NCI-H187 (cell line): ENCODE results near the gene PHLPP2.
A peak's percentile ranks its signal among the peaks of the same experiment; 100 is the strongest.

Source experiments
- DNase-seq, 2 experiments: peaks; one replicate each; lab custom pipeline; 2025; lab: John Stamatoyannopoulos, UW

Gene PHLPP2

DNA sequence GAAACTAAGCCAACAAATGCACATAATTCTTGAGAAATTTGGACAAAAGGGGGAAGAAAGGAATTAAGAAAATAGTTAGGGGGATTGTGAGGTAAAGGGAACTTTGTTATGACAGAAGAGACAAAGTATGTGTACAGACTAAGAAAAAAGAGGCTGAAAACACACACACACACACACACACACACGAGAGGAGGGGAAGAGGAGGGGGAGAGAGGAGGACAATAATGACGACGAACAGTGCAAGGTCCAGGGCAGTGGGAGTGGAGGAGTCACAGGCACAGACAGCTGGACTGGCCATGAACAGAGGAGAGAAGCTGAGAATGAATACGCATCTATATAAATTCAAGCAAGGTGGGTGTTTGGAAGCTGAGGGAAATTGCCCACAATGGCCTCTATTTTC, 54.0 kb downstream of the PHLPP2 start:
- DNase-seq = no peak

DNA sequence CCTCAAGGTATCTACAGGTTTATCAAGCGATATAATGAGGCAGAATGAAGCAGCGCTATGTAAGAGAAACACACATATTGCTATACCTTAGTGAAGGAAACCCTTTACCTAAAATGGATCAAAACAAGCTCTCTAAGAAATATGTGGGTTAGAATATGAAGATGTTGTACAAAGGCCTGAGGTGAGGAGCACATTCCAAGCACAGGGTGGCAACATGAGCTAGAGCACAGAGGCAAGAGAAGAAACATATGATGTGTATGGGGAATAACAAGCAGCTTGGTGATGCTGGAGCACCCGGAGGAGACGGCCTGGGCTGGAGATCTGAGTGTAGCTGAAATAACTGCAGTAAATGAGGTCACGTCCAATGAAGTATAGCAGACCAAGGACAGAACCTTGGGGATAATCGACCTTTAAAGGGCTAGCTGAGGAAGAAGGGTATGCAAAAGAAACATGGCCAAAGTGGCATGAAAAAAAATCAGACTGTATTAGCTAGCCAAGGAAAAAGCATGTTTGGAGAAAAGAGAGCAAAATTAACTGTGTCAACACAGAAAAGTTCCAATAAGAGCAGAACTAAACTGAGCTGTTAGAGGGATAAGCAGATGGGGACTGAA, 54.5 kb downstream of the PHLPP2 start:
- DNase-seq = no peak

DNA sequence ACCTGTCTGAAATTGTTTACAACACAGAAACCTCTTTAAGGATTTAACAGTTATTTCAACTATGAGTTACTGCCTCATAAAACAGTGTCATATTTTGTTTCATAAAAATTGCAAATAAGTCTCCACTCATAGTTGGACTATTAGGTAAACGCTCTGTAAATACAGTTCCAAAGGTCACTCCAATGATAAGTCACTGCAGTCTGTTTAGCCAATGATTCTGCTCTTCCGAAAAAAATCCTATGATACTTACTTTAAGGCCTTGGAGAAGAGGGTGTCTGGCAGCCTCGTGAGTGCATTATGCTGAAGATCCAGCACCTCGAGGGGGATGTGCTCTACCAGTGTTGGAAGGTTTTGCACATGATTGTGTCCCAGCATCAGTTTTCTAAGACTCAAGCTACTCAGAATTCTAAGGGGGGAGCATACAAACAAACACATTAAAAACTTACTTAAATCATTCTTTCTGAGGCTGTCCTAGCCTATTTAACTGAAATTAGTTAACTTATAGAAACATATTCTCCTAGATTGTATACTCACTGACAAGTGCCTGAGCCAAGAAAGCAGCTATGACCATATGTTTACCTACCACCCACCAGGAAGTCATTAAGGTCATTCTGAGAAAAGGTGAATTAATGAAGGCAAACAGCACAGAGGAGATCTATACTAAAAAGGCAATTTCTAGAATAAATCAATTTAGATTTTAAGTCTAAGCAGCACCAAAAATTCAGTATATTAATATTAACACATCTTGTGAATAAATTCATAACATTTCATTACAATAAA, 57.4 kb downstream of the PHLPP2 start:
- no peak for DNase-seq

DNA sequence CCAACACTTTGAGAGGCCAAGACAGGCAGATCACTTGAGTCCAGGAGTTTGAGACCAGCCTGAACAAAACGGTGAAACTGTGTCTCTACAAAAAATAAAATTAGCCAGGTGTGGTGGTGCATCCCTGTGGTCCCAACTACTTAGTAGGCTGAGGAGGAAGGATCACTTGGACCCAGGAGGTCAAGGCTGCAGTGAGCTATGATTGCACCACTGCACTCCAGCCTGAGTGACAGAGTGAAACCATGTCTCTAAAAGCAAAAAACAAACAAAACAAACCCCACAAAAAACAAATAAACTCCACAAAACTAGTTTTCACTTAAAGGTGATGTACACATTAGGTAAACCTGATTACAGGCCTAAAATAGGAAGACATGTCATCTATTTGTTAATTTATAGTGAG, 58.2 kb downstream of the PHLPP2 start:
- no peak for DNase-seq

DNA sequence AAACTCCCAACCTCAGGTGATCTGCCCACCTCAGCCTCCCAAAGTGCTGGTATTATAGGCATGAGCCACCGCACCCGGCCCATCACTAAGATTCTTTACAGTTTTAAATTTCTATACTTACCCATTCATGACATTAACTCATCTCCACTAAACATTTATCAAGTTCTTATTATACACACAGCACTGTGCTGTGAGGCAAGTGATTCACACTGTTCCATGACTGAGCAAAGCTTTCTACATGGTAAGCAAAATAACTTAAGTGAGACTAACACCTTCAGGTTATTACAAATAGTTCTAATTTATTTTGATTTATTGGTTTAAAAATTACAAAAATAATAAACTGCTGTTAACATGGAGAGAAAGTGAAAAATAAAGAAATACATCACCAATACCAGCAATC, 65.0 kb downstream of the PHLPP2 start:
- DNase-seq = no peak

DNA sequence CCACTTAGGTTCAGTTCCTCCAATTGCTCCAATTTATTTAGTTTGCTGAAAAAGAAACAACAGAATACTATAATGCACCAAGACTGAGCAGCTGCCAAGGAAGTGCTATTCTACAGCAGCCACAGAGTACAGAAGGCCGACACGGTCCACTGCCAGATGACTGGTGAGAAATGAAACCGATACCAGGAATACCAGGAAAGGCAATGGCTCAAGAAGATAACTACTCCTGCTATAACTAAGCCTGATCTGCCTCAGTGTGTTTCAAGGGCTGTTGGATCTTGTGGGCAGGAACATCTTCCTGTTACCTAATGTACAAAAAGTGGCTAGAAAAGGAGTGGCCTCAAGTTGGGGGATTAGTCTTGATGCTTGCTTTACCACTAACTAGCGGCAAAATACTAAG, 65.7 kb downstream of the PHLPP2 start:
- DNase-seq = peak; percentile 22 to 54

DNA sequence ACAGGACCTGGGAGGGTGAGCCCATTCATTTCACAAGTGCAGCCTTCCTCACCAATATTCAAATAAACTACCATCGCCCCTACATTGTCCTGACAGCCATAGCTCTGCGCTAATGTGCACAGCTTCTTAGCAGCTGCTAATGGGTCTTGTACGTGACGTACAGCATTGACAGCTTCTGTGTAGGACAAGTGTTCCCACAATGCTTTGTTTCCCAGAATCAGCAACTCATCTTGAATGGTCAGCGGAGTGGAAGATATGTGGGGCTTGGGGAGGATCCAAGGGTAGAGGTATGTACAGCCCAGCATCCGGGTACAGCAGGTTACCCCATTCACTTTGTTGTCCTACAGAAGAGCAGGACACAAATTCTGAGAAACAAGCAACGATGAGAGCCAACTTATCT, 74.8 kb downstream of the PHLPP2 start:
- no peak for DNase-seq

DNA sequence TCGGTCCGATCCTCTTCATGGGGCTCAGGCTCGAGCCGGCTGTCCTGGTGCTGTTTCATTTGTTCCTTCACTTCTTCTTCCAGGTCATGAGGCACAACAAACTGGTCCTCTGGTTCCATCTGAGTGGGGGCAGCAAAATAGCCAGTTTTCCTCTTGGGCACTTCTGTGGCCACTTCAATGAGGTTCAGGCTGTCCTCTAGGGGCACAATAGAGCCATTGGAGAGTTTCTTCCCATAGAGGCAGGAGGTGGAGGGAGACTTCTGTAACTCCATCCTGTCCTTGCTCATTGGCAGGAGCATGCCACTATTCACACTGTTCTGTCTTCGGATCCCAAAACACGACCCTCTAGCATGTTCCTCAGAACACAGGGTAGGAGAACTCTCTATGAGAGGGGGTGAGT, 75.6 kb downstream of the PHLPP2 start:
- DNase-seq = no peak

DNA sequence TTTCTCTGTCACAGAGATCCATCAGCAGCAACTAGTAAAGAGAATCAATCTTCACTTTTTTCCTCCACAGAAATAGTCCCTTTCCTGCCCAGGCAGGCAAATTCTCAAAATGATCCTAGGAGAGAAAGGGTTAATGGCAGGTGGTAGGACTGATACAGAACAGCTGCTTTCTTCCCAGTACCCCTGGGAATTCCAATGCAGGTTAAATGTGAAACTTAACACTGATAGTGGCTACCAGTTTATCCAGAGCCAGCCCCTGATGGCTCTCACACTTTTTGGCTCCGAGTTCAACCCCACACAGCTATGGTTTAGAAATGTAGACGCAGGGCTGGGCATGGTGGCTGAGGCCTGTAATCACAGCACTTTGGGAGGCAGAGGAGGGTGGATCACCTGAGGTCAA, 76.3 kb downstream of the PHLPP2 start:
- no peak for DNase-seq

DNA sequence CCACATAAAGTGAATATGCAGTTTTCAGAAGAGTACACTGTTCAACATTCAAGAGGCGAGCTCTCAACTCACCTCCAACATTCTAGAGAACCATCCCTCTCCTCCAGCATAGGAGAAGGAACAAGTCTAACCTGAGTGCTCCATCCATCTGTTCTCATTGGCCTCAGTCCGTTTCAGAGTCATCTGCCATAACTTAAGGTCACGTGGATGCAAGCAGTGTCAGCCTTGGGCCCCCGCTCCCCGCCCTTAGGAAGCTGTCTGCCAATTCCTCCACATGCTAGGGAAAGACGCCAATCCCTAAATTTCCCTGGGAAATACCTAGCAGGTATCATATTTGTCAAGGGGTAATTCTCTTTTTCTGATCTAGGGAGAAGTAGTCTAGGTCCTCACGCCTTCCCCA, 77.1 kb downstream of the PHLPP2 start:
- DNase-seq = no peak

DNA sequence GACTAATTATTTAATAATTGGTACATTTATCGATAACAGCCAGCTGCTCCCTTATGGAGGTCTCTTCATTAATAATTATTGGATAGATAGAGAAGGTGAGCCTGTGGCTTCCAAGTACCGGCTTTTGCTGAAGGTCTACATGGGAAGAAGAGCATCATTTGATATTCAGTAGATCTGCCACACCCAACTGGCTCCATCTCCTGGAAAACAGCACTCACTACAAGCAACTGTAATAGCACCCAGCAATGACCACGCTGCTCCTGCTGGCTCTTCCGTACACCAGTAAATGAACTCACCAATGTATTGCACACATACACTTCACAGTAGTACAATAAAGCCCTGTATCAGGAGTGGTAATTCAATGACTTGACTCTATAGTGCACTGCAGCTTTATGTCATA, 79.1 kb downstream of the PHLPP2 start:
- DNase-seq = no peak

DNA sequence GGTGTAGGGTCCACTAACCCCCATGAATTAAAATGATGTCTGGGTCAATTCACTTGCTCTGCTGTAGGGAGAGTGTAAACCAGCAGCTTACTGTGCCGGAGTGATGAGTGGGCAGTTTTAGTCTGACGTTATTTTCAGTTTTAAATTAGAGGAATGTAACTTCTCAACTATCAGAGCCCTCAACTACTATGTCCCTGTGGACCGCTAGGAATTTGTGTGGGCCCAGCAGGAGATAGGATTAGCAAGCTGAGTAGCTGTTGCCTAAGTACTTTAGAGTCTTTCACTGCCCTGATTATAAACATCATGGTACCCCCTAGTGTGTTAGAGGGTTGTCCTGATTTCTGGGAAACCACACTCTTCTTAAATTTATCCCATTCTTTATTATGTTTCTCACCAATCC, 87.1 kb downstream of the PHLPP2 start:
- no peak for DNase-seq

DNA sequence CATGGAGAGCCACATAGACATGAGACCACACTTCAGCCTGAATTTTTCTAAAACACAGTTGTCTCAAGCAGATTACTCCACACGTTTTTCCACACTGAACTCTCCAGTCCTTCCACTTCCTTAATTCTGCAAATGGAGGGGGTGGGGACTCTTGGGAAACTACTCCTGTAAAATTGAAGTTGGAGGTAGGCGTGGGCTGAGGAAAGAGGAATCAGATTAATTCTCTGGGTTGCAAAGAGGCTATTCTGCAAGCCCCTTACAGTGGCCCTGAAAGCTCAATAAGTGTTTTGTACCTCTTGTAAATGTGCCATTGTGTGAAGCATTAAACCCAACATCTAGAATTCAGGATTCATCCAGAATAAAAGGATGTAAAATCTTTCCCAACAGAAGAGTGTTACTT, 88.9 kb downstream of the PHLPP2 start:
- DNase-seq = no peak

DNA sequence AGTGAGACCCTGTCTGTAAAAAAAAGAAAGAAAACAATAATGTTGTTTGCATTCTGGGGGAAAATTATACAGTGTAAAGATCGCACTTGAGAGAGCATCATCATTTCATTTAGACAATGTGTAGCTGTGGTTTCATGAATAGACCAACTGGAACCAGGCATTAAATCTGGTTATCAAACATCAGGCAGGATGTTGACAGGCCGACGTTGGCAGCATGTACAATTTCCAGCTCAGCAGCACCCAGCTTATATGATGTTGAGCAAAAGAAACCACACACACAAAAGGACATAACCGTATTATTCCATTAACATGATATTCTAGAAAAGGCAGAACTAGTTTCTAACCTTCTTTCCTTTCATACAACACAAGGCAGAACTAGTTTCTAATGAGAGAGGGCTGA, 92.7 kb downstream of the PHLPP2 start:
- DNase-seq = no peak

DNA sequence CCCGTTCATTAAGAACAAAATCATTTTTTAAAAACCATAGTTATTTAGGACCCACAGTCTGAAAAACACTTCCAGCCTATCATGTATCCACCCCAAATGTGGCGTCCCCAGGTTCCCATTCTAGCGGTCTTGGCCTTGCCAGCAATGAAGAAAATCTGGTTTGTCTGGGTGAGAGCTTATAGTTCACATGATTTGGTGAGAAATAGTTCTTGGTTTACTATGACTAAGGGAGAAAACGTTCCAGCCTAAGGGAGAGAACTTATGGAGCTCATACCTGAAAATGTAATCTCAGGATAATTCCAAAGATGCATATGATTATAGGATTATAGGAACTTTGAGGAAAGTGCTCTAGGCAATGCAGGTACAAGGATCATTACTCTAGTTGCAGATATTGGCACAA, 93.7 kb downstream of the PHLPP2 start:
- no peak for DNase-seq

DNA sequence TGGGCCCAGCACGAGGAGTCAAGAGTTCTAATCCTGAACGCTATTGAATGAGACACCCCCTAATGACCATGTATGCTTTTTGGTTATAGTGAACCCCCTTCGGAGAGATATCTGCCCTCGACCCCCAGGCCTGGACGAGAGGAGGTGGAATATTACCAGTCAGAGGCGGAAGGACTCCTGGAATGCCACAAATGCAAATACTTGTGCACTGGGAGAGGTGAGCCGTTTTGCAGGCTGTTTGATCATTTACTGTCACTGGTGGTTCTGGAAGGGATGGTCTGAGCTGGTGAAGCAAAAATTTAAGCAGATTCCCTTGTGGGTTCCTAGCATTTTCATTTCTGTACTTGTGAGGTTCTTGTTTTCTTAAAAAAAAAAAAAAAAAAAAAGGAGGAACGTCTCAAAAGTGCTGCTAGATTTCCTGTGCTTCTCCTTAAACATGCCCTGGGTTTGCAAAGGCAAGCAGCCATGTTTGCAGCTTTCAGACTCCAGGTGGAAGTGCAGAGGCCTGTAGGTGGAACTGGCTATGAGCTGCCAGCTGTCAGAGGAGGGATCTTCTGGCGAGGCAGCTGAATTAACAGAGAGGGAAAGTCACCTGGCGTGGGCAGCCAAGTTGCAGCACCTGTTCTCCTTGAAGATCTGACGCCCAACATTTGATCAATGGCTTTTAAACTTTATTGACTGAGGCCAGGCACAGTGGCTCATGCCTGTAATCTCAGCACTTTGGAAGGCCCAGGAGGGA, 95.1 kb downstream of the PHLPP2 start:
- DNase-seq = no peak

DNA sequence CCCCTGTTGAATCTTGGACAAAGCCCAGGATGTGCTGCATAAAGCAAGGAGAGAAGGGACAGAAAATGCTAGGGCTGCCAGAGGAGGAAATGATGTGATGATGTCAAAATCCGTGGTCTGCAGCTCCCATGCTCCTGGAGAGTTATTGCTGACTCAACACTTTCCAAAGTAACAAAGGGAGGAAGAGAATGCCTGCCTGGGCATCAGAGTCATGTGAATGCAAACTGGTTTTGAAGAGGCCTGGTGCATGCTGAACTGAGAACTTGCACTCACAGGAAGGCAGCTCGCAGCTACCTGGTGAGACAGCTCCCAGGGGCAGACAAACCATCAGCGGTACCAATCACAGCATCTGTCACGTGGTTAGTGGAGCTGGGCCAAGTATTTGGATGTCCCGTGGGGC, 95.7 kb downstream of the PHLPP2 start:
- DNase-seq = no peak

DNA sequence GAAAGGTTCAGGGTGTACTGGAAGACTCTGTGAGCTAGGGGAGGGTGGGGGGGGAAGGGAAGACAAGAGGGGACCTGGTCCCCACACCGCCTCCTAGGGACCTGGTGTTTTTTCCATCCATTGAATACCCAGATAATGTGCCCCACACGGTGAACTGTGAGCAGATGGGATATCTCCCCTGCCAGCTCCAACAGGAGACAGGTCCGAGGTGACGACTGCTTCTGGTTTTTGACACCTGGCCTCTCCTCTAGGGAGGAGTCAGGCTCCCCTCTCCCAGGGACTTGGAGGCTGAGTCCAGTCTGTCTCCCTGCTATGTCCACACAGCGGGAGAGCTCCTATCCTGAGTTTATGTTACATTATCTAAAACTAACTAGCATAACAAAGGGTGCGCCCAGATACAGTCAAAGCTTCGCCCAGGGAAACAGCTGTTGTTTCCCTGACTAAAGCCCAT, 96.7 kb downstream of the PHLPP2 start:
- no peak for DNase-seq

DNA sequence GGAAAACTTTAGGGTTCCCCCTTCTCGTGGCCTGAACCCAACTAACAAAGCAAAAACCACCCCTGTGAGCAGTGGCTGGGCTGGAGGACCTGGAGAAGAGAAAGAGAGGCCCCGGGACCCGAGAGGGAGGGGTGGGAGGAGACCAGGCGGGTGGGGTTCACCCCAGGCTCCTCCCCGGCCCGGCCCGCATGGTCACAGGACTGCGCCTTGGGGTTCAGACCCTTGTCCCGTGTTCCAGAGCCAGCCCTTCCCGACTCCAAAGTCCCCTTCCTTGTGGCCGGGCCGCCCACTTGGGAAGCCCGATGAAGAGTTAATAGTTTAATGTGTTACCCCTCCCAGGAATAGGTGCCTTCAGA, 97.7 kb downstream of the PHLPP2 start:
- DNase-seq = no peak

DNA sequence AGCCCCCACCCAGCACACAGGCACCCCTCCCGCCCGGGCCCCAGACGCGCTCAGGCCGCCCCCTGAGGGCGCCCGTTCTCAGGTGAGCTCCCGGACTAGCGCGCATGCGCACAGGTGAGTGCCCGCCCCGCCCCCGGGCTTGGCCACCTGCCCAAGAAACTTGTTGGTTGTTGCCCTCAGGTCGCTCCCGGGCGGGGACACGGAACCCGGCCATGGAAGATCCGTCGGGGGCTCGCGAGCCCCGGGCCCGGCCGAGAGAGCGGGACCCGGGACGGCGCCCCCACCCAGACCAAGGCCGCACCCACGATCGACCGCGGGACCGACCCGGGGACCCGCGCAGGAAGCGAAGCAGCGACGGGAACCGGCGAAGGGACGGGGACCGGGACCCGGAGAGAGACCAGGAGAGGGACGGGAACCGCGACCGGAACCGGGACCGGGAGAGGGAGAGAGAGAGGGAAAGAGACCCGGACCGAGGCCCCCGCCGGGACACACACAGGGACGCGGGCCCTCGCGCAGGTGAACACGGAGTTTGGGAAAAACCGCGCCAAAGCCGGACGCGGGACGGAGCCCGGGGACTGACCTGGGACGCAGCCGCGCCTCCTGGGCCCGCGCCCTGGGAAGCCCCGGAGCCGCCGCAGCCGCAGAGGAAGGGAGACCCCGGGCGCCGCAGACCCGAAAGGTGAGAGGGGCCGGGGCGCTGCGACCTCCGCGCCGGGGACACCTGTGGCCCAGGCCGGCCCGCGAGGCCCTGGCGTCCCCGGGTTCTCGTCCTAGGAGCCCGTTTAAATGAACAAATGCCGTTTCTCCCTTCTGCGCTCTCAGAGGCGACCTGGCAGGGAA, 98.3 kb downstream of the PHLPP2 start, which contains the start of gene MARVELD3:
Gene MARVELD3 (plus strand): TSS at position 167 of the 840 bp plus-strand sequence. CDS start 46 bp downstream, at position 213.
- peak in 1 of 2 experiments; percentile 8 for DNase-seq

DNA sequence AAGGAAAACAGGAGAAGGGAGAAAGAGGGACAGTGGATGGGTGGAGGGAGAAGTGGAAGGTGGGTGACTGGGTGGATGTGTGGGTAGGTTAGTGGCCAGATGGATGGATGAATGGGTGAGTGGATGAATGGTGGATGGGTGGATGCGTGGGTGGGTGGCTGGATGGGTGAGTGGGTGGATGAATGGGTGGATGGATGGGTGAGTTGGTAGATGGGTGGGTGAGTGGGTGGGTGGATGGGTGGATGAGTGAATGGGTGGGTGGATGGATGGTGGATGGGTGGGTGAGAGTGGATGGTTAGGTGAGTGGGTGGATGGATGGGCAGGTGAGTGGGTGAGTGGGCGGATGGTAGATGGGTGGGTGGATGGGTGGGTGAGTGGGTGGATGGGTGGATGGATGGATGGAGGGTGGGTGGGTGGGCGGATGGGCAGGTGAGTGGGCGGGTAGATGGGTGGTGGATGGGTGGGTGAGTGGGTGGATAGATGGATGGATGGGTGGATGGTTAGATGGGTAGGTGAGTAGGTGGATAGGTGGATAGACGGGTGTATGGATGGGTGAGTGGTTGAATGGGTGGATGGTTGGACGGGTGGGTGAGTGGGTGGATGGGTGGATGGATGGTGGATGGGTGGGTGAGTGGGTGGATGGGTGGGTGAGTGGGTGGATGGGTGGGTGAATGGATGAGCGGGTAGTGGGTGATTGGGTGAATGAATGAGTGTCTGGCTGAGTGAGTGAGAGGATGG, 99.2 kb downstream of the PHLPP2 start:
- DNase-seq = no peak

DNA sequence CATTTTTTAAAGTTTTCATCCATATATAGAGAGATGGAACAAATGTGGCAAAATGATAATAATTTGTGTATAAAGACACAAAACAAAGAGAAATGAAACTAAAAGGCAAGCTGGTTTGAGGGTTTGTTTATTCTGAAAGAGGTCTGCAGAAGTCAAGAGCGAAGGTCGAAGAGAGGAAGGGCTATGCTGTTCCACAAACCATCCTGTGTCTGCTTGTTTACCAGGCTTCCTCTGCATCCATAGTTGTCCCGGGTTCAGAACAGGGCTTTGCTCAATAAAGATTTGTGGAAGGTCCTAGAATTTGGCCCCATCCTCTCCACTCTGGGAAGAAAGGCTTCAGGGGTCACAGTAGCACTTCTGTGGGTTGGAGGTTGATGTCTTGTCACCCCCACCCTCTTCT, 100.9 kb downstream of the PHLPP2 start:
- DNase-seq = no peak
